Prostate gland (tissue), 2 donors: ENCODE data around the gene MEG3.

Experiments used
- POLR2A ChIP-seq: fragments of 450-650 bp; IDR thresholded peaks from one replicate; pipeline ENCODE4 v1.6.1; 2016; ENCODE audit warnings: antibody characterized with exemption, mild to moderate bottlenecking
- TF ChIP-seq, protein P1 (sequence below), 4 experiments: fragments of 200-600 bp in 2 of 4; fragments of 450-650 bp in 2 of 4; sonication (generic) in 2 of 4; IDR thresholded peaks; 1 replicate in 3 of 4; 2 replicates in 1 of 4; pipeline ENCODE4 v1.5.1; 2016 to 2019; ENCODE audit warnings: antibody characterized with exemption in 4 of 4, mild to moderate bottlenecking in 2 of 4, moderate library complexity in 2 of 4

DNA sequence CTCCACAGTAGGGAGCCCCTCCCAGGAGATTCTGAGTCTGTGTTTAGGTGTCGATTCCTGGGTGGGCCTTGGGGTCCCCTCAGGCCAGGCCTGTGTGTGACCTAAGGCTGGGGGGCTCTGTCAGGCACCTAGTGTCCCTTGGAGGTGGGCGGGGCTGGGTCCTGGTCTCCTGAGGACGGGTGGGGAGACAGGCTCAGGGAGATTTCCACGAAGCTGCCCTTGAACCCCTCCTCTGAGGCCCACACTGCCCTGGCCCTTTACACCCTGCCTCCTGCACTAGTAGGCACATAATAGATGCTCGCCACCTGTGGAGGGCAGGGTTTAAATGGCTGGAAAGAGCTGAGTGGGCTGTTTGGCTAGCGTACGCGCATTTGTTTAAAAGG lies 32.9 kb downstream of the MEG3 start:
- TF ChIP-seq, protein P1, sequence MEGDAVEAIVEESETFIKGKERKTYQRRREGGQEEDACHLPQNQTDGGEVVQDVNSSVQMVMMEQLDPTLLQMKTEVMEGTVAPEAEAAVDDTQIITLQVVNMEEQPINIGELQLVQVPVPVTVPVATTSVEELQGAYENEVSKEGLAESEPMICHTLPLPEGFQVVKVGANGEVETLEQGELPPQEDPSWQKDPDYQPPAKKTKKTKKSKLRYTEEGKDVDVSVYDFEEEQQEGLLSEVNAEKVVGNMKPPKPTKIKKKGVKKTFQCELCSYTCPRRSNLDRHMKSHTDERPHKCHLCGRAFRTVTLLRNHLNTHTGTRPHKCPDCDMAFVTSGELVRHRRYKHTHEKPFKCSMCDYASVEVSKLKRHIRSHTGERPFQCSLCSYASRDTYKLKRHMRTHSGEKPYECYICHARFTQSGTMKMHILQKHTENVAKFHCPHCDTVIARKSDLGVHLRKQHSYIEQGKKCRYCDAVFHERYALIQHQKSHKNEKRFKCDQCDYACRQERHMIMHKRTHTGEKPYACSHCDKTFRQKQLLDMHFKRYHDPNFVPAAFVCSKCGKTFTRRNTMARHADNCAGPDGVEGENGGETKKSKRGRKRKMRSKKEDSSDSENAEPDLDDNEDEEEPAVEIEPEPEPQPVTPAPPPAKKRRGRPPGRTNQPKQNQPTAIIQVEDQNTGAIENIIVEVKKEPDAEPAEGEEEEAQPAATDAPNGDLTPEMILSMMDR (IDR thresholded peaks at IDR 0.05) = no peak
- TF ChIP-seq POLR2A = no peak
